Spleen (tissue), 11 donors: Measurements from ENCODE around the gene CREBRF. TPM values are rescaled to one million over a fixed set of nuclear protein-coding genes. Genes with fewer than 3 reads are reported as not detected.
A peak's percentile ranks its signal among the peaks of the same experiment; 100 is the strongest.

ENCODE experiments used
- DNase-seq: peaks from one replicate; pipeline ENCODE4 v3.0.0-alpha.2; 2020
- H3K27ac ChIP-seq, 8 donors: fragments of 200-600 bp; sonication (generic) in 7 of 8; 1 replicate in 4 of 8; 2 replicates in 4 of 8; pipeline versions ENCODE4 v1.5.0 to v1.8.0; 2016 to 2021; ENCODE audit warnings: inconsistent platforms in 4 of 8, mild to moderate bottlenecking in 4 of 8, moderate library complexity in 1 of 8
- H3K27me3 ChIP-seq, 7 donors: fragments of 200-600 bp; sonication (generic) in 6 of 7; replicated peaks in 1 of 7; 1 replicate in 4 of 7; 2 replicates in 3 of 7; pipeline versions ENCODE4 v1.5.0 to v1.8.0; 2016 to 2021; ENCODE audit warnings: inconsistent platforms in 3 of 7, mild to moderate bottlenecking in 1 of 7
- H3K36me3 ChIP-seq, 6 donors: fragments of 200-600 bp; sonication (generic) in 5 of 6; 1 replicate in 4 of 6; 2 replicates in 2 of 6; pipeline versions ENCODE4 v1.5.0 to v1.8.0; 2016 to 2021; ENCODE audit warnings: inconsistent platforms in 2 of 6
- H3K4me1 ChIP-seq, 6 donors: fragments of 200-600 bp; sonication (generic) in 5 of 6; 1 replicate in 3 of 6; 2 replicates in 3 of 6; pipeline versions ENCODE4 v1.5.0 to v1.8.0; 2016 to 2021; ENCODE audit warnings: inconsistent platforms in 3 of 6
- H3K4me3 ChIP-seq, 8 donors: fragments of 200-600 bp; sonication (generic) in 7 of 8; 1 replicate in 4 of 8; 2 replicates in 4 of 8; pipeline versions ENCODE4 v1.5.0 to v1.8.0; 2016 to 2021; ENCODE audit warnings: inconsistent platforms in 4 of 8, mild to moderate bottlenecking in 4 of 8, moderate library complexity in 2 of 8
- H3K9me3 ChIP-seq, 8 donors: fragments of 200-600 bp; sonication (generic) in 7 of 8; 1 replicate in 4 of 8; 2 replicates in 4 of 8; pipeline versions ENCODE4 v1.5.0 to v1.8.0; 2016 to 2021; ENCODE audit warnings: inconsistent platforms in 4 of 8
- CTCF ChIP-seq, 11 experiments: fragments of 200-600 bp in 7 of 11; fragments of 450-650 bp in 4 of 11; sonication (generic) in 4 of 11; IDR thresholded peaks in 8 of 11; conservative IDR thresholded peaks in 3 of 11; 1 replicate in 7 of 11; 2 replicates in 4 of 11; pipeline versions ENCODE4 v1.4.0 to v1.8.0; 2016 to 2021; ENCODE audit warnings: antibody characterized with exemption in 11 of 11, inconsistent platforms in 4 of 11, mild to moderate bottlenecking in 1 of 11
- POLR2A ChIP-seq, 3 donors: fragments of 450-650 bp; IDR thresholded peaks; one replicate each; pipeline ENCODE4 v1.5.1; 2017; ENCODE audit warnings: antibody characterized with exemption in 3 of 3, mild to moderate bottlenecking in 1 of 3
- POLR2AphosphoS5 ChIP-seq, 3 donors: sonication (generic); formaldehyde crosslinking; IDR thresholded peaks; one replicate each; pipeline ENCODE4 v1.5.1; 2017; ENCODE audit warnings: antibody characterized with exemption in 3 of 3
- WGBS, 5 donors: extraction: QIAGEN DNeasy Blood & Tissue Kit in 3 of 5; methylation state at CpG; one replicate each; pipeline versions ENCODE4 v1.1.5 to v1.1.7; 2013 to 2018; 5-methylcytosine and 5-hydroxymethylcytosine counted together
- intact Hi-C: fragments of 100-400 bp; cut with DNase I; formaldehyde crosslinking; loops from one replicate; pipeline ENCODE4 v1.15.0; 2023; ENCODE audit warnings: low total_unique reads
- polyA plus RNA-seq, 3 donors: library from polyadenylated mRNA; stranded (reverse); fragments of 200-250 nt; gene quantifications; one replicate each; pipeline ENCODE4 v1.2.1, GENCODE V29; 2013
- total RNA-seq, 7 donors: library from RNA; depleted of rRNA in 3 of 7; stranded (reverse); fragments of >200 nt in 3 of 7; fragmentation: NEBNext Ultra II Directional in 4 of 7; extraction: Animal tissue kit (Norgen Biotek cat#: 25700) in 4 of 7; gene quantifications; one replicate each; pipeline versions ENCODE4 v1.1.0 to v1.2.1, GENCODE V29; 2016 to 2021
- donor health status: healthy with polysubstance abuse.
- donor health status: DM: no; HTN: no; CAD: no; lungs with moderate emphysema.
- donor health status: DM: no; HTN: no; CAD: no.
- donor health status: Bipolar disorder and iron deficiency.
- donor health status: healthy.
- donor health status: DM: no; HTN: no; CAD: no.
- donor health status: DM: yes; HTN: yes; CAD: no.

CREBRF gene
- total and polyA plus RNA-seq, 10 donors: 7.2 to 85.9 (median 56.2) TPM

GRCh38 chr5:173138707-173139106, 82.6 kb downstream of the CREBRF start:
- no peak for TF ChIP-seq POLR2A (IDR thresholded peaks at IDR 0.05)
- H3K4me1 ChIP-seq: peaks cover 0 to 3% (median 1%) of the 10 kb centered on the region in 6 donors
- no peaks in the 10 kb centered on the region for H3K9me3 ChIP-seq
- H3K36me3 ChIP-seq: peaks cover 0 to 64% (median 16%) of the 10 kb centered on the region in 6 donors
- H3K27ac ChIP-seq: no peak overlapping the region
- DNase-seq: no peak
- intact Hi-C loops: no loop called here
- 91 to 96% (median 95%) methylated on average over 3 of the region's 3 CpGs for WGBS, 5 donors
- no peak overlapping the region for H3K4me3 ChIP-seq
- H3K27me3 ChIP-seq: no peaks in the 10 kb centered on the region

GRCh38 chr5:173139631-173140030, 83.5 kb downstream of the CREBRF start:
- intact Hi-C loops: loop anchor here (10.0 kb wide), 1 partner anchor 425 kb away; no protein-coding TSS in a partner anchor
- Histone ChIP-seq H3K9me3 (no peaks in the 10 kb centered on the region), H3K36me3 (peaks cover 0 to 54% (median 12%) of the 10 kb centered on the region in 6 donors), H3K4me1 (peaks cover 0 to 9% (median 7%) of the 10 kb centered on the region in 6 donors), H3K27ac (no peak overlapping the region), H3K4me3 (no peak overlapping the region), H3K27me3 (no peaks in the 10 kb centered on the region)
- TF ChIP-seq CTCF (IDR thresholded peaks at IDR 0.05 in 8 of 11, conservative IDR thresholded peaks at IDR 0.05 in 3 of 11) (no peak), POLR2AphosphoS5 (IDR thresholded peaks at IDR 0.05) (no peak), POLR2A (IDR thresholded peaks at IDR 0.05) (no peak)
- no peak for DNase-seq
- WGBS, 5 donors: 93 to 98% (median 96%) methylated on average over 1 of the region's 1 CpG

- Histone ChIP-seq H3K36me3 (peaks cover 0 to 43% (median 9%) of the 10 kb centered on the region in 6 donors), H3K4me3 (no peak overlapping the region), H3K27me3 (no peaks in the 10 kb centered on the region), H3K9me3 (no peaks in the 10 kb centered on the region), H3K27ac (no peak overlapping the region), H3K4me1 (peaks cover 0 to 19% (median 16%) of the 10 kb centered on the region in 6 donors)
- peak in 1 of 3 donors; percentile 45 for TF ChIP-seq POLR2AphosphoS5 (IDR thresholded peaks at IDR 0.05)
- TF ChIP-seq POLR2A (IDR thresholded peaks at IDR 0.05): no peak
- DNase-seq: no peak
- WGBS, 5 donors: 67 to 91% (median 72%) methylated on average over 3 to 4 of the region's 4 CpGs
- intact Hi-C loops: loop anchor here (10.0 kb wide), 1 partner anchor 426 kb away; no protein-coding TSS in a partner anchor
Observed at GRCh38 chr5:173140769-173141168, 84.6 kb downstream of the CREBRF start.

GRCh38 chr5:173143567-173143966, 87.4 kb downstream of the CREBRF start:
- no peak for DNase-seq
- Histone ChIP-seq H3K9me3 (no peaks in the 10 kb centered on the region), H3K4me3 (no peak overlapping the region), H3K27me3 (no peaks in the 10 kb centered on the region), H3K36me3 (peaks cover 0 to 40% (median 12%) of the 10 kb centered on the region in 6 donors), H3K27ac (no peak overlapping the region), H3K4me1 (peaks cover 0 to 25% (median 16%) of the 10 kb centered on the region in 6 donors)
- 79 to 89% (median 86%) methylated on average over 7 to 8 of the region's 8 CpGs for WGBS, 5 donors
- TF ChIP-seq CTCF (IDR thresholded peaks at IDR 0.05 in 8 of 11, conservative IDR thresholded peaks at IDR 0.05 in 3 of 11) (no peak), POLR2A (IDR thresholded peaks at IDR 0.05) (no peak), POLR2AphosphoS5 (IDR thresholded peaks at IDR 0.05) (no peak)
- intact Hi-C loops: loop anchor here (10.0 kb wide), 1 partner anchor 429 kb away; no protein-coding TSS in a partner anchor
